Measurements from ENCODE around the gene TTLL11. TPM values are rescaled to one million over a fixed set of nuclear protein-coding genes. Genes with fewer than 3 reads are reported as not detected.

Gene TTLL11
- total and polyA plus RNA-seq, 2 of the 8 experiments (the other 6 are each of a cell fraction or from before 2014, with no cell fraction given), result 0.56 to 0.80 TPM

DNA sequence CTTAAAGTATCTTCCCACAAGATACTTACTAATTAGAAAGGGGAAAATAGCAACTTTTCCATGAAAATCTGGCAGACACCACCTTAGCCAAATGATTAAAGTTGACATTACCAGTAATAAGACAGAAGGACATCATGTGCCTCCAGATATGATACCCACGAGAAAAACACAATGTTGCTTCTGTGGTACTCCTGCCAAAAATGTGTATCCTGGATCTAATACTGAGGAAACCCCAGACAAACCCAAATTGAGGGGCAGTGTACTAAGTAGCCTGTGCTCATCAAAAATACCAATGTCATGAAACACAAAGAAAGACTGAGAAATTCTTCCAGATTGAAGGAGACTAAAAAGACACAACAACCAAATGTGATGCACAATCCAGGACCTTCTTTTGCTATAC, 85.3 kb downstream of the TTLL11 start (continued):
- TF ChIP-seq RBBP5 (IDR thresholded peaks at IDR 0.05; ENCODE audit: borderline replicate concordance, low read depth, low read length) (no peak), KDM1A (IDR thresholded peaks at IDR 0.05; ENCODE audit: borderline replicate concordance, low read length) (no peak), CEBPB (IDR thresholded peaks at IDR 0.05; ENCODE audit: low read depth, low read length) (no peak)

Measured in H1 (cell line).